Mesodermal cell (in vitro differentiated cells): ENCODE measurements around the gene SPATA25.
"Not testable (repeated sequence)": the region's sequence is repeated elsewhere in the genome, so short reads cannot be mapped to it uniquely, and the experiment has no call there.

ENCODE experiments used
- H3K27ac ChIP-seq: 2 replicates; pipeline ENCODE4 v1.7.0; 2013; ENCODE audit warnings: mild to moderate bottlenecking, low read depth, low read length, moderate library complexity; ENCODE audit not compliant: severe bottlenecking
- H3K36me3 ChIP-seq: 2 replicates; pipeline ENCODE4 v1.7.1; 2013; ENCODE audit warnings: mild to moderate bottlenecking, low read length, moderate library complexity; ENCODE audit not compliant: control insufficient read depth, insufficient read depth
- H3K4me1 ChIP-seq: one replicate; pipeline ENCODE4 v1.7.1; 2013; ENCODE audit warnings: mild to moderate bottlenecking, low read length; ENCODE audit not compliant: insufficient read depth, control insufficient read depth, poor library complexity, severe bottlenecking
- H3K4me3 ChIP-seq: 2 replicates; pipeline ENCODE4 v1.7.0; 2013; ENCODE audit warnings: low read length, control low read depth, mild to moderate bottlenecking; ENCODE audit not compliant: insufficient read depth, poor library complexity, severe bottlenecking; ENCODE audit errors: extremely low read depth
- H3K9me3 ChIP-seq: 2 replicates; pipeline ENCODE4 v1.7.1; 2013; ENCODE audit warnings: mild to moderate bottlenecking, low read length, moderate library complexity; ENCODE audit not compliant: control insufficient read depth
- WGBS, 2 experiments: methylation state at CpG; one replicate each; pipeline ENCODE4 v1.1.5; 2013; ENCODE audit warnings: missing lambda C conversion rate in 2 of 2; ENCODE audit not compliant: insufficient coverage in 2 of 2; 5-methylcytosine and 5-hydroxymethylcytosine counted together

Gene SPATA25

DNA sequence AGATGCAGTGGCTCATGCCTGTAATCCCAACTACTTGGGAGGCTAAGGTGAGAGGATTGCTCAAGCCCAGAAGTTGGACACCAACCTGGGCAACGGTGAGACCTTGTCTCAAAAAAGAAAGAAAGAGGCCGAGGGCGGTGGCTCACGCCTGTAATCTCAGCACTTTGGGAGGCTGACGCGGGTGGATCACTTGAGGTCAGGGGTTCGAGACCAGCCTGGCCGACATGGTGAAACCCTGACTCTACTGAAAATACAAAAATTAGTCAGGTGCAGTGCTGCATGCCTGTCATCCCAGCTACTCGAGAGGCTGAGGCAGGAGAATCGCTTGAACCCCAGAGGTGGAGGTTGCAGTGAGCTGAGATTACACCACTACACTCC is 13.3 kb downstream of the SPATA25 start:
- H3K4me1 ChIP-seq, H3K9me3 ChIP-seq, H3K27ac ChIP-seq, H3K4me3 ChIP-seq: not testable (repeated sequence)
- H3K36me3 ChIP-seq = peaks cover 16% of the 10 kb centered on the region
- 95% methylated on average over 10 of the region's 10 CpGs for WGBS, 2 experiments

DNA sequence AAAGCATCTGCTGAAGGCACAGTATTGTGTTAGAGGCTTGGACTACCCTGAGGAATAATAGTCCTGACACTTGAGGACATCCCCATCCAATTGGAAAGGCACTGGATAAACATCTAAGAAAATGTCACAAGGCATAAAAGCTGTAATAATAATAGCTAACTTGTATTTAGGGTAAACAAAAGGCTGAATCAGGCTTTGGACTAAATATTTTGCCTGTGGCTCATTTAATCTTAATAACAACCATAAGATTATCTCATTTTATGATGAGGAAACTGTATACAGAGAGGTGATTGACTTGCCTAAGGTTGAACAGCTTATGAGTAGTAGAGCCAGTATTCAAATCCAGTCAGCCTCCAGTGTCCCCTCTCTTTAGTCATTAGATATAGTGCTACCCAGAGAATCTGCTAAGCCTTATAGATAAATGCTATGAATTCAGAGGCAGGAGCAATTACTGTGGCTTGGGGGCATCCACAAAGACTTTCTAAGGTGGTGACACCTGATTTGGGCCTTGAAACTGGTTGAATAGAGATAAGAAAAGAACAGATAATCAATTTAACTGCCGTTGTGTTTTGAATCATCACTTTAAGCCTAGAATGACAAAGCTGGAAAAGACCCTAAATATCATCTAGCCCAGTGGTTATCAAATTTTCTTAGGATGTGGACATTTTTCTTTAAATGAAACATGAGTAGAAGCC is 13.9 kb downstream of the SPATA25 start:
- H3K36me3 ChIP-seq = peaks cover 16% of the 10 kb centered on the region
- no peak overlapping the region for H3K4me3 ChIP-seq
- no peaks in the 10 kb centered on the region for H3K9me3 ChIP-seq
- H3K4me1 ChIP-seq = no peaks in the 10 kb centered on the region
- no peak overlapping the region for H3K27ac ChIP-seq
- WGBS, 2 experiments = 88% methylated on average over 1 of the region's 1 CpG; no CpG with 5 or more reads in 1 of the 2 experiments

GRCh38 chr20:45872626-45873025 is 14.8 kb downstream of the SPATA25 start:
- Histone ChIP-seq H3K9me3 (no peaks in the 10 kb centered on the region), H3K4me3 (no peak overlapping the region), H3K36me3 (peaks cover 12% of the 10 kb centered on the region), H3K4me1 (no peaks in the 10 kb centered on the region), H3K27ac (no peak overlapping the region)
- 86 to 100% methylated on average over 1 to 2 of the region's 4 CpGs for WGBS, 2 experiments

DNA sequence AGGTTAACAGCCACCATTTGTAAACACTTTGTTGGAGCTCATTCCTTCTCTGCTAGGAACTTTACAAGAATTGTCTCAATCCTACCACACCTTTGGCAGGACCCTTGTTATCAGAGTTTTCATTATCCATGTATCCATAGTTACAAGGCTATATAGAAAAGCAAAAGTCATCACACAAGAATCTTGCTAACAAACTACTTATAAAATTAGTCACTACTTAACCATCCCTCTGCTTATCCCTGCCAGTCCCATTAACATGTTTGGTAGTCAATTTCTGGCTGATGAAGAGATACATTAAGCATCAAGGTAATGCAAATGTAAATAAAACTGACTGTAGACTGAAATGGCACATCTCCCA is 19.6 kb downstream of the SPATA25 start:
- Histone ChIP-seq H3K9me3 (no peaks in the 10 kb centered on the region), H3K4me3 (no peak overlapping the region), H3K4me1 (no peaks in the 10 kb centered on the region), H3K36me3 (no peaks in the 10 kb centered on the region), H3K27ac (no peak overlapping the region)

- H3K4me3 ChIP-seq = no peak overlapping the region
- H3K36me3 ChIP-seq = no peaks in the 10 kb centered on the region
- no peak overlapping the region for H3K27ac ChIP-seq
- H3K9me3 ChIP-seq = no peaks in the 10 kb centered on the region
- 87 to 100% methylated on average over 2 of the region's 6 CpGs for WGBS, 2 experiments
- H3K4me1 ChIP-seq = no peaks in the 10 kb centered on the region
Measured at GRCh38 chr20:45867136-45867818, 20.1 kb downstream of the SPATA25 start.

GRCh38 chr20:45866454-45866853 is 21.0 kb downstream of the SPATA25 start:
- Histone ChIP-seq H3K4me1 (no peaks in the 10 kb centered on the region), H3K27ac (no peak overlapping the region), H3K36me3 (no peaks in the 10 kb centered on the region), H3K9me3 (no peaks in the 10 kb centered on the region), H3K4me3 (no peak overlapping the region)
- WGBS, 2 experiments = 90 to 100% methylated on average over 1 to 5 of the region's 5 CpGs

- Histone ChIP-seq H3K27ac (no peak overlapping the region), H3K36me3 (no peaks in the 10 kb centered on the region), H3K4me1 (no peaks in the 10 kb centered on the region), H3K9me3 (no peaks in the 10 kb centered on the region), H3K4me3 (no peak overlapping the region)
- WGBS, 2 experiments = 93% methylated on average over 4 to 6 of the region's 7 CpGs
Measured at GRCh38 chr20:45863543-45864470, 23.6 kb downstream of the SPATA25 start.

DNA sequence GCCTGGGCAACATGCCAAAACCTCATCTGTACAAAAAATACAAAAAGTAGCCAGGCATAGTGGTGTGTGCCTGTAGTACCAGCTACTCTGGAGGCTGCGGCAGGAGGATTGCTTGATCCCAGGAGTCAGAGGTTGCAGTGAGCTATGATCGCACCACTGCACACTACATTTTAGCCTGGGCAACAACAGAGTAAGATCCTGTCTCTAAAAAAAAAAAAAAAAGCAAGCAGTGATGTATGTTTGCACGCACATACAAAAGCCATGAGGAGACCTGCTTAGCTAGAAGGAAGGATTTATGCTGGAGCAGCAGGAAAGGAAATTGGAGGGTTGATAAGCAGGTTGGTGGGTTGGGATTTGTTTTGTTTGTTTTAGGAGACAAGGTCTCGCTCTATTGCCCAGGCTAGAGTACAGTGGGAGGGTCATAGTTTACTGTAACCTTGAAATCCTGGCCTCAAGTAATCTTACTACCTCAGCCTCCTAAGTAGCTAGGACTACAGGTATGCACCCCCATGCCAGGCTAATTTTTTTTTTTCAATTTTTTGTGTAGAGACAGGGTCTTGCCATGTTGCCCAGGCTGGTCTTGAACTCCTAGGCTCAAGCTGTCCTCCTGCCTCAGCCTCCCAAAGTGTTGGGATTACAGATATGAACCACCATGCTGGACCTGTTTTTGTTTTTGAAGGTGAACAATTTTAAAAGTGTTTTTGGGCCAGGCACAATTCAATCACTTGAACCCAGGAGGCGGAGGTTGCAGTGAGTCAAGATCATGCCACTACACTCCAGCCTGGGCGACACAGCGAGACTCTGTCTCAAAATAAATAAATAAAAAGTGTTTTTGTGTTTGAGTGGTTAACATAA is 26.0 kb downstream of the SPATA25 start:
- no peaks in the 10 kb centered on the region for H3K9me3 ChIP-seq
- no peak overlapping the region for H3K4me3 ChIP-seq
- no peak overlapping the region for H3K27ac ChIP-seq
- no peaks in the 10 kb centered on the region for H3K36me3 ChIP-seq
- 88 to 100% methylated on average over 2 of the region's 7 CpGs for WGBS, 2 experiments
- H3K4me1 ChIP-seq = peaks cover 3% of the 10 kb centered on the region

DNA sequence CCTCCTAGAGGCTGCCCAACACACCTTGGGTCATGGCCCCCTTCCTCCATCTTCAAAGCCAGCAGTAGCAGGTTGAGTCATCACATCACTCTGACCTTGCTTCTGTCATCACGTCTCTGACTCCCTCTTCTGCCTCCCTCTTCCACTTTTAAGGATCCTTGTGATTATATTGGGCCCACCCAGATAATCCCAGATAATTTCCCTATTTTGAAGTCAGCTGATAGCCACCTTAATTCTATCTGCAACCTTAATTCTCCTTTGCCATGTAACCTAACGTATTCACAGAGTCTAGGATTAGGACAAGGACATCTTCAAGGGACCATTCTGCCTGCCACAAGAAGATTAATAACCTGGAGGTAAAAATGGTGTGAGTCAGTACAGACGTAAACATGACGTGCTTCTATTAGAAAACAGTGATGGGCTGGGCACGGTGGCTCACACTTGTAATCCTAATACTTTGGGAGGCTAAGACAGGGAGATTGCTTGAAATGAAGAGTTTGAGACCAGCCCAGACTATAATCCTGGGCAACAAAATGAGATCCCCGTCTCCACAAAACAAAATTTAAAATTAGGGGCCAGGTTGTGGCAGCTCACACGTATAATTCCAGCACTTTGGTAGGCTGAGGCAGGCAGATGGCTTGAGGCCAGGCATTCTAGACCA is 26.7 kb downstream of the SPATA25 start:
- Histone ChIP-seq H3K9me3 (no peaks in the 10 kb centered on the region), H3K27ac (no peak overlapping the region), H3K4me1 (peaks cover 9% of the 10 kb centered on the region), H3K36me3 (no peaks in the 10 kb centered on the region), H3K4me3 (no peak overlapping the region)
- 89 to 98% methylated on average over 5 to 6 of the region's 7 CpGs for WGBS, 2 experiments

DNA sequence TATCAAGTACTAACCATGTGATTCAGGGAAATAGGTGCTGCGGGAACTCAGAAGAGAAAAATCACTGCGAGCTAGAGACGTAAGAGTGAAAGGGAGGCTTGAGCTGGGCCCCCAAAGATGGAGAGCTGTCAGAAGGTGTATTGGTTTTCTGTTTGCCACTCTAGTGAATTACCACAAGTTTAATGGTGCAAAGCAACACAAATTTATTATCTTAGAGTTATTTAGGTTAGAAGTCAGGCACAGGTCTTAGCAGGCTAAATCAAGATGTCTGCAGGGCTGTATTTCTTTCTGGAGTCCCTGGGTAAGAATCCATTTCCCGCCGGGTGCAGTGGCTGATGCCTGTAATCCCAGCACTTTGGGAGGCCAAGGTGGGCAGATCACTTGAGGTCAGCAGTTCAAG is 27.5 kb downstream of the SPATA25 start:
- 100% methylated on average over 5 of the region's 5 CpGs for WGBS, 2 experiments
- Histone ChIP-seq H3K4me1 (peaks cover 9% of the 10 kb centered on the region), H3K27ac (no peak overlapping the region), H3K9me3 (no peaks in the 10 kb centered on the region), H3K36me3 (peaks cover 2% of the 10 kb centered on the region), H3K4me3 (no peak overlapping the region)
